Endothelial cell of umbilical vein (primary cell): ENCODE results near the gene ZNRF3. TPM values are rescaled to one million over a fixed set of nuclear protein-coding genes. Genes with fewer than 3 reads are reported as not detected.

Source experiments
- BruUV-seq: library from RNA; stranded (reverse); fragments of 400-500 nt; replicated peaks from 2 replicates; lab custom pipeline; 2021; lab: Mats Ljungman, UMichigan
- CTCF ChIA-PET: fragments of 300-600, 350-600 bp; sonication (Branson Sonifier 250); formaldehyde crosslinking; loops from one replicate; lab custom pipeline; 2021; ENCODE audit warnings: antibody characterized with exemption, inconsistent platforms; lab: Charles Lee
- POLR2A ChIA-PET: fragments of 300-600, 350-600 bp; sonication (Branson Sonifier 250); formaldehyde crosslinking; loops from one replicate; lab custom pipeline; 2021; ENCODE audit warnings: antibody characterized with exemption, inconsistent platforms; lab: Charles Lee
- DNase-seq: peaks from one replicate; pipeline ENCODE4 v3.0.0-alpha.2; 2011; ENCODE audit warnings: low read depth, low spot score
- FAIRE-seq: peaks from 2 replicates; lab custom pipeline; 2011; peaks lifted over from hg19 to GRCh38; lab: Jason Lieb, UNC
- H2AFZ ChIP-seq: 2 replicates; pipeline ENCODE4 v1.6.0; 2012; ENCODE audit warnings: low read depth, low read length, control low read depth, inconsistent platforms
- H3K27ac ChIP-seq: 2 replicates; pipeline ENCODE4 v1.5.1; 2011; ENCODE audit warnings: low read depth, mild to moderate bottlenecking, control low read depth, low read length, moderate library complexity; ENCODE audit not compliant: insufficient read depth
- H3K27me3 ChIP-seq, 2 experiments: 2 replicates each; pipeline versions ENCODE4 v1.6.0 to v1.6.1; 2011; ENCODE audit warnings: low read length in 2 of 2, mixed read lengths in 1 of 2; ENCODE audit not compliant: control insufficient read depth in 2 of 2, insufficient read depth in 2 of 2
- H3K36me3 ChIP-seq, 2 experiments: 2 replicates in 1 of 2; 3 replicates in 1 of 2; pipeline ENCODE4 v1.5.1; 2011; ENCODE audit warnings: low read length in 2 of 2, mild to moderate bottlenecking in 1 of 2, moderate library complexity in 1 of 2; ENCODE audit not compliant: control insufficient read depth in 2 of 2, insufficient read depth in 2 of 2; ENCODE audit errors: extremely low read depth in 1 of 2
- H3K4me1 ChIP-seq: 3 replicates; pipeline ENCODE4 v1.5.1; 2011; ENCODE audit warnings: mild to moderate bottlenecking, low read length; ENCODE audit not compliant: control insufficient read depth, insufficient read depth; ENCODE audit errors: extremely low read depth
- H3K4me2 ChIP-seq: 2 replicates; pipeline ENCODE4 v1.6.1; 2011; ENCODE audit warnings: low read length, control low read depth, mixed read lengths; ENCODE audit not compliant: insufficient read depth
- H3K4me3 ChIP-seq, 3 experiments: fragments of 200-600 bp in 1 of 3; sonication (generic), shearing (Covaris generic) in 1 of 3; replicated peaks in 1 of 3; 2 replicates each; pipeline ENCODE4 v1.5.1; 2011 to 2016; ENCODE audit warnings: control low read depth in 3 of 3, low read length in 3 of 3, mild to moderate bottlenecking in 2 of 3, inconsistent platforms in 1 of 3, low read depth in 1 of 3, moderate library complexity in 1 of 3; ENCODE audit not compliant: insufficient read depth in 1 of 3
- H3K79me2 ChIP-seq: 2 replicates; pipeline ENCODE4 v1.6.0; 2012; ENCODE audit warnings: low read length, inconsistent platforms; ENCODE audit not compliant: control insufficient read depth, insufficient read depth
- H3K9ac ChIP-seq: replicated peaks from 2 replicates; pipeline ENCODE3; 2011; ENCODE audit warnings: low read length, control low read depth; ENCODE audit not compliant: insufficient read depth; ENCODE audit errors: extremely low read depth
- H3K9me1 ChIP-seq: replicated peaks from 3 replicates; pipeline ENCODE4 v1.6.0; 2011; ENCODE audit warnings: mild to moderate bottlenecking, low read length; ENCODE audit not compliant: control insufficient read depth, insufficient read depth; ENCODE audit errors: extremely low read depth
- H3K9me3 ChIP-seq: replicated peaks from 2 replicates; pipeline ENCODE4 v1.5.1; 2012; ENCODE audit warnings: low read length, inconsistent platforms; ENCODE audit not compliant: control insufficient read depth, insufficient read depth
- H4K20me1 ChIP-seq: replicated peaks from 2 replicates; pipeline ENCODE3; 2011; ENCODE audit warnings: mild to moderate bottlenecking, low read length; ENCODE audit not compliant: control insufficient read depth, insufficient read depth; ENCODE audit errors: extremely low read depth
- CTCF ChIP-seq, 2 donors: IDR thresholded peaks; 1 replicate in 1 of 2; 2 replicates in 1 of 2; pipeline ENCODE4 v1.5.1; 2011; ENCODE audit warnings: low read length in 2 of 2, mild to moderate bottlenecking in 2 of 2, moderate library complexity in 2 of 2, control low read depth in 1 of 2, inconsistent platforms in 1 of 2, low read depth in 1 of 2; ENCODE audit not compliant: insufficient read depth in 1 of 2; ENCODE audit errors: extremely low read depth in 1 of 2
- EZH2 ChIP-seq: IDR thresholded peaks from 2 replicates; pipeline ENCODE4 v1.6.1; 2012; ENCODE audit warnings: borderline replicate concordance, low read depth, mild to moderate bottlenecking, moderate library complexity, low read length, inconsistent platforms; ENCODE audit not compliant: severe bottlenecking
- FOS ChIP-seq: IDR thresholded peaks from 2 replicates; pipeline ENCODE4 v1.6.1; 2011; ENCODE audit warnings: mild to moderate bottlenecking, low read length, moderate library complexity, borderline replicate concordance; ENCODE audit not compliant: insufficient read depth
- GATA2 ChIP-seq: IDR thresholded peaks from 2 replicates; pipeline ENCODE4 v1.7.0; 2011; ENCODE audit warnings: low read depth, mild to moderate bottlenecking, moderate library complexity, mixed read lengths, low read length; ENCODE audit not compliant: insufficient read length, insufficient read depth
- JUN ChIP-seq: IDR thresholded peaks from 2 replicates; pipeline ENCODE4 v1.6.1; 2011; ENCODE audit warnings: borderline replicate concordance, low read depth; ENCODE audit not compliant: insufficient read length, insufficient read depth
- MAX ChIP-seq: IDR thresholded peaks from 2 replicates; pipeline ENCODE4 v1.6.1; 2011; ENCODE audit not compliant: insufficient read depth, insufficient read length
- MYC ChIP-seq: IDR thresholded peaks from one replicate; pipeline ENCODE4 v1.6.1; 2011; ENCODE audit warnings: mild to moderate bottlenecking, low read depth, low read length
- POLR2A ChIP-seq: IDR thresholded peaks from 2 replicates; pipeline ENCODE4 v1.6.1; 2012; ENCODE audit warnings: low read depth, mild to moderate bottlenecking, control low read depth, low read length
- POLR2AphosphoS5 ChIP-seq: IDR thresholded peaks from 2 replicates; pipeline ENCODE4 v1.6.1; 2012; ENCODE audit warnings: low read depth, mild to moderate bottlenecking, control low read depth, low read length, moderate library complexity; ENCODE audit not compliant: insufficient read depth
- dilution Hi-C: fragments of 300-500 bp; cut with MboI; formaldehyde crosslinking; loops from one replicate; pipeline ENCODE4 v1.15.0; 2019; ENCODE audit warnings: low sequenced_read_pairs; ENCODE audit not compliant: extremely low pct_ligation_motif_present
- intact Hi-C: fragments of 100-400 bp; cut with micrococcal nuclease; formaldehyde crosslinking; loops from one replicate; pipeline ENCODE4 v1.10.0; 2022
- polyA plus RNA-seq, 4 experiments: library from polyadenylated mRNA; depleted of rRNA in 3 of 4; stranded (reverse) in 3 of 4; unstranded in 1 of 4; fragments of >200 nt; gene quantifications; 2 replicates each; pipeline versions ENCODE4 v1.2.1 to v1.2.3, GENCODE V29; 2011 to 2012; ENCODE audit warnings: missing spikeins in 1 of 4
- total RNA-seq: library from RNA; stranded (reverse); gene quantifications from 2 replicates; pipeline ENCODE4 v1.2.3, GENCODE V29; 2021

Gene ZNRF3
- total and polyA plus RNA-seq, 2 donors (not counting 3 experiments of a cell fraction or from before 2014, with no cell fraction given) = 2.7 to 5.2 TPM

GRCh38 chr22:29102300-29102699 is 218.9 kb downstream of the ZNRF3 start:
- dilution Hi-C loops = no loop called here
- FAIRE-seq = no peak

GRCh38 chr22:29103121-29103520 is 219.7 kb downstream of the ZNRF3 start:
- no peaks in the 10 kb centered on the region for H3K79me2 ChIP-seq
- no peak overlapping the region for H3K9ac ChIP-seq
- TF ChIP-seq POLR2A (no peak), CTCF (IDR thresholded peaks at IDR 0.05; ENCODE audit: extremely low read depth in 1 of 2, insufficient read depth in 1 of 2, low read depth in 1 of 2, low read length in 2 of 2) (no peak), JUN (no peak), GATA2 (no peak), MAX (no peak), EZH2 (no peak), MYC (no peak), POLR2AphosphoS5 (no peak), FOS (no peak)
- dilution Hi-C loops = no loop called here
- peaks cover 0 to 4% of the 10 kb centered on the region in 2 experiments for H3K27me3 ChIP-seq
- H2AFZ ChIP-seq = no peak overlapping the region
- H3K4me2 ChIP-seq = no peak overlapping the region
- H3K27ac ChIP-seq = no peak overlapping the region
- CTCF ChIA-PET = interaction anchor here (1.4 to 1.5 kb wide), 2 partner anchors 29 to 502 kb away, joined by 3 to 4 read pairs; no protein-coding TSS in a partner anchor
- FAIRE-seq = no peak
- no peak for DNase-seq
- H4K20me1 ChIP-seq = no peaks in the 10 kb centered on the region
- no peaks in the 10 kb centered on the region for H3K36me3 ChIP-seq
- POLR2A ChIA-PET = no interaction called here
- H3K4me3 ChIP-seq = no peak overlapping the region
- intact Hi-C loops = no loop called here
- no peaks in the 10 kb centered on the region for H3K4me1 ChIP-seq
- no TSS peak for BruUV-seq
- no peaks in the 10 kb centered on the region for H3K9me1 ChIP-seq
- H3K9me3 ChIP-seq = no peaks in the 10 kb centered on the region

More at GRCh38 chr22:29102300-29102699, 218.9 kb downstream of the ZNRF3 start:
- H3K79me2 ChIP-seq = no peaks in the 10 kb centered on the region
- no peaks in the 10 kb centered on the region for H3K4me1 ChIP-seq
- no peaks in the 10 kb centered on the region for H3K9me3 ChIP-seq
- ChIA-PET POLR2A (no interaction called here), CTCF (interaction anchor here (1.4 kb wide), 1 partner anchor 501 kb away, joined by 4 read pairs; no protein-coding TSS in a partner anchor)
- H3K36me3 ChIP-seq = no peaks in the 10 kb centered on the region
- intact Hi-C loops = no loop called here
- H3K9ac ChIP-seq = no peak overlapping the region
- H3K27me3 ChIP-seq = peaks cover 0 to 4% of the 10 kb centered on the region in 2 experiments
- H2AFZ ChIP-seq = no peak overlapping the region
- H3K9me1 ChIP-seq = no peaks in the 10 kb centered on the region
- BruUV-seq = no TSS peak
- TF ChIP-seq JUN = no peak
- no peak for DNase-seq
- no peak overlapping the region for H3K27ac ChIP-seq
- H3K4me3 ChIP-seq = no peak overlapping the region
- no peaks in the 10 kb centered on the region for H4K20me1 ChIP-seq
- H3K4me2 ChIP-seq = no peak overlapping the region
